LNCaP clone FGC (cell line): ENCODE results near the gene CST8.

ENCODE experiments used
- DNase-seq: peaks from one replicate; pipeline ENCODE4 v3.0.0-alpha.2; 2011; ENCODE audit warnings: low read depth
- H3K4me3 ChIP-seq: 2 replicates; pipeline ENCODE4 v1.5.1; 2011; ENCODE audit warnings: mild to moderate bottlenecking, low read depth, low read length, control low read depth
- TF ChIP-seq, protein P1 (sequence below): IDR thresholded peaks from 2 replicates; pipeline ENCODE4 v1.5.1; 2012; ENCODE audit warnings: mild to moderate bottlenecking; ENCODE audit not compliant: control insufficient read depth, insufficient read depth; ENCODE audit errors: extremely low read depth

CST8 gene

DNA sequence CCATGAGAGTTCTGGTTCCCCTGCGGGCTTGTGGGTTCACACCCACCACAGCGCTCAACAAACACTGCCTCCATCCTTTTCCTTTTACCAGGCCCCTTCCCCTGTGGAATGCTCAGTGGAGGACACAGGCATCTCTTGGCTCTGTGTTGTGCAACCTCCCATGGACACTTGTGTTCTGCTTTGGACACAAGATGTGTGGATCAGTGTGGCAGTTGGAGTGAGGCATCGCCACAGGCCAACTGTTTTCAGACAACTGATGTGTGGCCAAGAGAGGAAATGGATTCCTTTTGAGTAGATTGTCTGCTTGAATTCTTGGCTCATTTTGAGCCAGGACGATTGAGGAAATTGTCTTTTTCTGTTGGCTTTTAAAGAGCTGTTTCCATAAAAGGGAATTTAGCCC, 26.8 kb downstream of the CST8 start:
- no peak for DNase-seq
- TF ChIP-seq, protein P1, sequence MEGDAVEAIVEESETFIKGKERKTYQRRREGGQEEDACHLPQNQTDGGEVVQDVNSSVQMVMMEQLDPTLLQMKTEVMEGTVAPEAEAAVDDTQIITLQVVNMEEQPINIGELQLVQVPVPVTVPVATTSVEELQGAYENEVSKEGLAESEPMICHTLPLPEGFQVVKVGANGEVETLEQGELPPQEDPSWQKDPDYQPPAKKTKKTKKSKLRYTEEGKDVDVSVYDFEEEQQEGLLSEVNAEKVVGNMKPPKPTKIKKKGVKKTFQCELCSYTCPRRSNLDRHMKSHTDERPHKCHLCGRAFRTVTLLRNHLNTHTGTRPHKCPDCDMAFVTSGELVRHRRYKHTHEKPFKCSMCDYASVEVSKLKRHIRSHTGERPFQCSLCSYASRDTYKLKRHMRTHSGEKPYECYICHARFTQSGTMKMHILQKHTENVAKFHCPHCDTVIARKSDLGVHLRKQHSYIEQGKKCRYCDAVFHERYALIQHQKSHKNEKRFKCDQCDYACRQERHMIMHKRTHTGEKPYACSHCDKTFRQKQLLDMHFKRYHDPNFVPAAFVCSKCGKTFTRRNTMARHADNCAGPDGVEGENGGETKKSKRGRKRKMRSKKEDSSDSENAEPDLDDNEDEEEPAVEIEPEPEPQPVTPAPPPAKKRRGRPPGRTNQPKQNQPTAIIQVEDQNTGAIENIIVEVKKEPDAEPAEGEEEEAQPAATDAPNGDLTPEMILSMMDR = no peak
- no peak overlapping the region for H3K4me3 ChIP-seq

DNA sequence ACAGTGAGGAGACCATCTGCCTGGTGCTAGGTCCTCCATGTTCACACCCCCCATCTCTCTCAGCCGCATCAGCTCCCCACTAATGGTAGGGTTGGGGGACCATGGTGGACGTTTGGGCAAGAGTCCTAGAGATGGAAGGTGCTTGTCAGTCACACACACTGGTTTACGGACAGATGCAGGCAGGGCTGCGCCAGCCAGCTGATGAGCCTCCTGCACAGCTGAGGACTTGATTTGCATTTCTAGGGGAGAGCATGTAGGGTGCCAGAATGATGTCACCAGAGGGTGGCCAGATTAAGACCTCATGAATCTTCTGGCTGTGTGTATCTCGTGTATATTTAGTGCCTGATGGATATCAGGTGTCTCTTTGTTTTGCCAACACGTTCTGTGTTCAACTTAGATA, 28.6 kb downstream of the CST8 start:
- no peak overlapping the region for H3K4me3 ChIP-seq
- DNase-seq = no peak
- TF ChIP-seq, protein P1 = no peak

DNA sequence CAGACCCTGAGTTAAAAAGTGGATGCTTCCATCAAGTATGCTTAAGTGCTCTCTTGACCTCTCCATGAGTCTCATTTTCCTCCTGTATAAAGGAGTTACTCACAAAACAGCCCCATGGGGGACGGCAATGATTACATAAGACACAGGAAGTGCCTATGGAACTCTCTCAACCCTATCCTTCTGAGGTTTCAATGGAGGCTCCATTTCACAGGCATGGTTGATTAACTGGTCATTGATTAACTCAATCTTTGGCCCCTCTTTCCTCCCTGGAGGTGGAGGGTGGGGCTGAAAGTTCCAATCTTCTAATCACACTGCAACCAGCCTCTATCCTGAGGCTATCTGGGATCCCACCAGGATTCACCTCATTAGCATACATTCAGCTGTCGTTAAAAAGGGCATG, 29.3 kb downstream of the CST8 start:
- no peak overlapping the region for H3K4me3 ChIP-seq
- DNase-seq = no peak
- TF ChIP-seq, protein P1 = no peak

DNA sequence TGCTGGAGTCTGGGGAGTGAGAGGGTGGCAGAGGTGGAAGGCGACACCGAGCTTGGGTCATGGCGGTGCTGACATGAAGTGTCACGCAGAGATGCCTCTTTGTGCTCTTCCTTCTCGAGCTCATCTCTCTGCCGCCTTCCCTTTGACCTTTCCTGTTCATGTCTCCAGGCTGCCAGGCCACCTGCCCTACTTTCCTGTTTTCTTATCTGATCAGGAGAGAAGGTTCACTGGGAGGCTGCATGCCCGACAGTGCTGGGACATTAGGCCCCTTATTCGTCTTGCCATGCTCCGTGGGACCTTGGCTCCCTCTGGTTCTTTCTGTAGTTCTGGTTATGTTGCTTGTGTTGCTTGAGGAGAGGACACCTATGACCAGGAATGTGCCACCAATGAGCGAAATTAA, 33.2 kb downstream of the CST8 start:
- TF ChIP-seq, protein P1 = no peak
- no peak overlapping the region for H3K4me3 ChIP-seq
- no peak for DNase-seq

DNA sequence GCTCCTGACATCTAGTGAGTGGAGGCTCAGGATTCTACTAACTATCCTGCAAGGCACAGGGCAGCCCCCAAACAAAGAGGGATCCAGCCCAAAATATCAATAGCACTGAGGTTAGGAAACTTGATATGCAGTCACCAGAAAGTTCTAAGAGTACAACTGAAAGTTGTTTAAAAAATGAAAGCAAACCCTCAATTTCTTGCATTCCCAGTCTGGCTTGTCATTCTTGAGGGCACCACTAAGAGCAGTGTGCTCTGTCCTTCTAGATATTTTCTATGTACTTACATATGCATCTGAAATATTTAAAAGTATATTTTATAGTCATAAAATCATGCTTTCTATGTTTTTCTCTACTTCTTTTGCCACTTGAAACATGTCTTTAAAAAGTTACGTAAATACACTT, 35.9 kb downstream of the CST8 start:
- TF ChIP-seq, protein P1 = no peak
- no peak for DNase-seq
- no peak overlapping the region for H3K4me3 ChIP-seq

DNA sequence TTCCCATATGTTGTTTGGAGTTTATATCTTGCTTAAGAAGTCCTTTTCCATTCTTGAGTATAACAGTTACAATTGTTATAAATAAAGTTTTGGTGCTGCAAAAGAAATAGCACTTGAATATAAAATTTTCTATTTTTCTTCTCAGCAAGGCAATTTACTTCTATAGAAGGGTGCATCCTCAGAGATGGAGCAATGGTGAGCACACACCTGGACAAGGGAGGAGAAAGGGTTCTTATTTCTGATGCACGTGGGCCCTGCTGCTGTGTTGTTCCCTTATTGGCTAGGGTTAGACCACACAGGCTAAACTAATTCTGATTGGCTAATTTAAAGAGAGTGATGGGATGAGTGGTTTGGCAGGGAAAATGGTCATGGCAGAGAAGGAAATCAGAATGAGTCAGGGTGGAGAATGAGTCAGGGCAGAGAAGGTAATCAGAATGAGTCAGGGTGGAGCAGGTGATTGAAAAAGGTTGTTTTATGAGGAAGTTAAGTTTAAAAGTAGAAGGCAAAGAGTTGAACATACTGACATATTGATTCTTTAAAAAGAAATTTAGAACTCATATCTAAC, 38.0 kb downstream of the CST8 start:
- TF ChIP-seq, protein P1 = no peak
- H3K4me3 ChIP-seq = no peak overlapping the region
- DNase-seq = no peak

DNA sequence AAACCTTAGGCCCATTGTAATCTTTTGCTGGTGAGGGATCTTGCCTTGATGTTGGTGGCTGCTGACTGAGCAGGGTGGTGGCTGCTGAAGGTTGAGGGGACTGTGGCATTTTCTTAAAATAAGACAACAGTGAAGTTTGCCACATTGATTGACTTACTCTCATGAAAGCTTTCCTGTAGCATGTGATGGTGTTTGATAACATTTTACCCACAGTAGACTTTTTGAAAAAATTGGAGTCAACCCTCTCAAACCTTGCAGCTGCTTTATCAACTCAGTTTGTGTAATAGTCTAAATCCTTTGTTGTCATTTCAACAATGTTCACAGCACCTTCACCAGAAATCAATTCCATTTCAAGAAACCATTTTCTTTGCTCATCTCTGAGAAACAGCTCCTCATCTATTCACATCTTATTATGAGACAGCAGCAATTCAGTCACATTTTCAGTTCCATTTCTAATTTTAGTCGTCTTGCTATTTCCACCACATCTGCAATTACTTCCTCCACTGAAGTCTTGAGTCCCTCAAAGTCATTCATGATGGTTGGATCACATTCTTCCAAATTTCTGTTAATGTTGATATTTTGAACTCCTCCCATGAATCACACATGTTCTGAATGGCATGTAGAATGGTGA, 40.1 kb downstream of the CST8 start:
- no peak for DNase-seq
- TF ChIP-seq, protein P1 = no peak
- no peak overlapping the region for H3K4me3 ChIP-seq
